Fibroblast of upper back skin (primary cell): ENCODE measurements around the gene PHC3.

Source experiments
- DNase-seq: peaks from one replicate; pipeline ENCODE4 v3.0.0-alpha.2; 2013

PHC3 gene

GRCh38 chr3:170076715-170077238 is 104.8 kb downstream of the PHC3 start:
- DNase-seq: peak; percentile 81

GRCh38 chr3:170075441-170076091 is 106.0 kb downstream of the PHC3 start:
- no peak for DNase-seq

- DNase-seq: no peak
Measured at GRCh38 chr3:170064108-170064507, 117.4 kb downstream of the PHC3 start.

- no peak for DNase-seq
Measured at GRCh38 chr3:170063691-170064090, 117.8 kb downstream of the PHC3 start.

GRCh38 chr3:170062769-170063168 is 118.8 kb downstream of the PHC3 start:
- no peak for DNase-seq

- DNase-seq: no peak
Measured at GRCh38 chr3:170062068-170062467, 119.5 kb downstream of the PHC3 start.

- DNase-seq: no peak
Measured at GRCh38 chr3:170059447-170059846, 122.1 kb downstream of the PHC3 start.

- DNase-seq: no peak
Measured at GRCh38 chr3:170058127-170058526, 123.4 kb downstream of the PHC3 start.

- DNase-seq: no peak
Measured at GRCh38 chr3:170057550-170057949, 124.0 kb downstream of the PHC3 start.

GRCh38 chr3:170056710-170057454 is 124.7 kb downstream of the PHC3 start:
- no peak for DNase-seq

- DNase-seq: peak; percentile 55
Measured at GRCh38 chr3:170055209-170055608, 126.3 kb downstream of the PHC3 start.

GRCh38 chr3:170054204-170054603 is 127.3 kb downstream of the PHC3 start:
- no peak for DNase-seq

- DNase-seq: no peak
Measured at GRCh38 chr3:170052398-170052797, 129.1 kb downstream of the PHC3 start.

GRCh38 chr3:170050753-170051152 is 130.8 kb downstream of the PHC3 start:
- DNase-seq: no peak

- DNase-seq: peak; percentile 10
Measured at GRCh38 chr3:170049146-170050000, 132.2 kb downstream of the PHC3 start.

GRCh38 chr3:170047133-170047404 is 134.5 kb downstream of the PHC3 start:
- DNase-seq: no peak

- no peak for DNase-seq
Measured at GRCh38 chr3:170046269-170047132, 135.0 kb downstream of the PHC3 start.

GRCh38 chr3:170044795-170045244 is 136.7 kb downstream of the PHC3 start:
- no peak for DNase-seq

- DNase-seq: no peak
Measured at GRCh38 chr3:170044271-170044670, 137.3 kb downstream of the PHC3 start.

- no peak for DNase-seq
Measured at GRCh38 chr3:170043506-170043905, 138.0 kb downstream of the PHC3 start.

GRCh38 chr3:170040418-170040817 is 141.1 kb downstream of the PHC3 start:
- DNase-seq: no peak

GRCh38 chr3:170038434-170039110 is 143.0 kb downstream of the PHC3 start:
- DNase-seq: no peak
